NCI-H460 (cell line): ENCODE results near the gene ITGA1. TPM values are rescaled to one million over a fixed set of nuclear protein-coding genes. Genes with fewer than 3 reads are reported as not detected.
"Not testable (repeated sequence)": the region's sequence is repeated elsewhere in the genome, so short reads cannot be mapped to it uniquely, and the experiment has no call there.

ENCODE experiments used
- DNase-seq: peaks from one replicate; pipeline ENCODE4 v3.0.0-alpha.2; 2016; ENCODE audit warnings: low read depth; ENCODE audit errors: extremely low read depth
- total RNA-seq: library from RNA; depleted of rRNA; stranded (reverse); fragments of >200 nt; shearing (Covaris generic); gene quantifications from 2 replicates; pipeline ENCODE4 v1.2.3, GENCODE V29; 2014

ITGA1 gene
- total RNA-seq, 1 experiment from 2014 or later = 2.7 TPM

GRCh38 chr5:52859628-52860027 is 71.9 kb downstream of the ITGA1 start:
- no peak for DNase-seq

- no peak for DNase-seq
These were observed 73.7 kb downstream of the ITGA1 start for GRCh38 chr5:52861368-52861767.

GRCh38 chr5:52863715-52864290 is 76.1 kb downstream of the ITGA1 start:
- DNase-seq = no peak

- DNase-seq = no peak
These were observed 76.7 kb downstream of the ITGA1 start for GRCh38 chr5:52864371-52864770.

- DNase-seq = peak; percentile 19
These were observed 77.2 kb downstream of the ITGA1 start for GRCh38 chr5:52864884-52865283.

GRCh38 chr5:52865991-52866390 is 78.3 kb downstream of the ITGA1 start:
- not testable (repeated sequence) for DNase-seq

- no peak for DNase-seq
These were observed 80.1 kb downstream of the ITGA1 start for GRCh38 chr5:52867809-52868208.

- no peak for DNase-seq
These were observed 80.7 kb downstream of the ITGA1 start for GRCh38 chr5:52868417-52868816.

- no peak for DNase-seq
These were observed 81.7 kb downstream of the ITGA1 start for GRCh38 chr5:52869391-52869790.

GRCh38 chr5:52870448-52870847 is 82.7 kb downstream of the ITGA1 start:
- DNase-seq = no peak

GRCh38 chr5:52875827-52876226 is 88.1 kb downstream of the ITGA1 start:
- DNase-seq = no peak

GRCh38 chr5:52876456-52876855 is 88.7 kb downstream of the ITGA1 start:
- DNase-seq = no peak

GRCh38 chr5:52878656-52879055 is 90.9 kb downstream of the ITGA1 start:
- no peak for DNase-seq

GRCh38 chr5:52880541-52880940 is 92.8 kb downstream of the ITGA1 start:
- no peak for DNase-seq

GRCh38 chr5:52881468-52881867 is 93.8 kb downstream of the ITGA1 start:
- no peak for DNase-seq

GRCh38 chr5:52883110-52883509 is 95.4 kb downstream of the ITGA1 start:
- no peak for DNase-seq

GRCh38 chr5:52884453-52884852 is 96.7 kb downstream of the ITGA1 start:
- DNase-seq = no peak

GRCh38 chr5:52885614-52886013 is 97.9 kb downstream of the ITGA1 start:
- no peak for DNase-seq

GRCh38 chr5:52886206-52886605 is 98.5 kb downstream of the ITGA1 start:
- no peak for DNase-seq

- no peak for DNase-seq
These were observed 99.3 kb downstream of the ITGA1 start for GRCh38 chr5:52887066-52887465.

GRCh38 chr5:52888363-52888762 is 100.6 kb downstream of the ITGA1 start:
- no peak for DNase-seq

GRCh38 chr5:52892242-52892878 is 104.6 kb downstream of the ITGA1 start:
- DNase-seq = no peak

GRCh38 chr5:52893105-52893504 is 105.4 kb downstream of the ITGA1 start:
- DNase-seq = no peak
